Neural cell (in vitro differentiated cells): ENCODE measurements around the gene ZNF638.

Experiments used
- CTCF ChIP-seq: fragments of 450-650 bp; IDR thresholded peaks from 2 replicates; pipeline ENCODE4 v1.5.1; 2014; ENCODE audit warnings: antibody characterized with exemption, mild to moderate bottlenecking, moderate library complexity; ENCODE audit not compliant: poor library complexity, severe bottlenecking
- EP300 ChIP-seq: fragments of 450-650 bp; conservative IDR thresholded peaks from 2 replicates; pipeline ENCODE4 v1.6.1; 2014; ENCODE audit warnings: antibody characterized with exemption, mild to moderate bottlenecking, moderate library complexity; ENCODE audit not compliant: poor library complexity, severe bottlenecking
- EZH2 ChIP-seq: fragments of 200-600, 300-800 bp; shearing (Covaris generic), sonication (generic); IDR thresholded peaks from 2 replicates; pipeline ENCODE4 v1.6.1; 2014; ENCODE audit warnings: antibody characterized with exemption, low read length, borderline replicate concordance, mild to moderate bottlenecking; ENCODE audit not compliant: insufficient read depth, poor library complexity, severe bottlenecking
- POLR2AphosphoS5 ChIP-seq: IDR thresholded peaks from 2 replicates; pipeline ENCODE4 v1.6.1; 2012
- RAD21 ChIP-seq: fragments of 450-650 bp; conservative IDR thresholded peaks from 2 replicates; pipeline ENCODE4 v1.6.1; 2014; ENCODE audit warnings: antibody characterized with exemption, mild to moderate bottlenecking, moderate library complexity
- REST ChIP-seq: IDR thresholded peaks from 2 replicates; pipeline ENCODE4 v1.6.1; 2012; ENCODE audit warnings: borderline replicate concordance
- TAF1 ChIP-seq: IDR thresholded peaks from 2 replicates; pipeline ENCODE4 v1.6.1; 2012; ENCODE audit warnings: low read depth

- TF ChIP-seq POLR2AphosphoS5 (no peak), EP300 (no peak), CTCF (no peak), REST (no peak), RAD21 (no peak), TAF1 (no peak), EZH2 (no peak)
These were observed 28.9 kb downstream of the ZNF638 start for GRCh38 chr2:71360434-71360975.
